HG03439 (cell line): ENCODE data around the gene MKRN3.
"Not testable (repeated sequence)": the region's sequence is repeated elsewhere in the genome, so short reads cannot be mapped to it uniquely, and the experiment has no call there.

ENCODE experiments used
- ATAC-seq: cut with Tn5 transposase; IDR thresholded peaks from one replicate; pipeline ENCODE4 v1.9.1; 2021; ENCODE audit warnings: mild to moderate bottlenecking, moderate library complexity; ENCODE audit not compliant: unreplicated experiment

The MKRN3 gene

GRCh38 chr15:23578521-23579150 lies 13.2 kb downstream of the MKRN3 start:
- no peak for ATAC-seq

GRCh38 chr15:23588268-23588667 lies 22.8 kb downstream of the MKRN3 start:
- no peak for ATAC-seq

GRCh38 chr15:23589012-23589411 lies 23.5 kb downstream of the MKRN3 start:
- ATAC-seq = no peak

GRCh38 chr15:23594252-23594770 lies 28.8 kb downstream of the MKRN3 start:
- no peak for ATAC-seq

- ATAC-seq = no peak
Observed at GRCh38 chr15:23595368-23595767, 29.9 kb downstream of the MKRN3 start.

GRCh38 chr15:23596736-23597135 lies 31.3 kb downstream of the MKRN3 start:
- ATAC-seq = no peak

- ATAC-seq = not testable (repeated sequence)
Observed at GRCh38 chr15:23597278-23597677, 31.8 kb downstream of the MKRN3 start.

DNA sequence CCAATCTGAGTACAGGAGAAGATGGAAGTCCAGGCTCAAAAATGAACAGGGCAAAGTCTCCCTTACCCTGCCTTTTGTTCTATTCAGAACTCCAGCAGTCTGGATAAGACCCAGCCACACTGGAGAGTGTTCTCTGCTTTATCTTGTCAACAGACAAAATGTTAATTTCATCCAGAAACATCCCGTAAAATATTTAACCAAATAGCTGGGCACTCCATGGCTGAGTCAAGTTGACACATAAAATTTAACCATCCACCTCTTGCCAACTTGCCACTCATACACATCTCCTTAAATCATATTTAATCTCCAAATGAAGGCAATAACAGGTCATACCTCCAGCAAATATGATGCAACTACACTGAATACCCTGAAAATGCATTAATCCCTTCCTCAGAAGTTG lies 33.6 kb downstream of the MKRN3 start:
- no peak for ATAC-seq

GRCh38 chr15:23602124-23602523 lies 36.6 kb downstream of the MKRN3 start:
- no peak for ATAC-seq

DNA sequence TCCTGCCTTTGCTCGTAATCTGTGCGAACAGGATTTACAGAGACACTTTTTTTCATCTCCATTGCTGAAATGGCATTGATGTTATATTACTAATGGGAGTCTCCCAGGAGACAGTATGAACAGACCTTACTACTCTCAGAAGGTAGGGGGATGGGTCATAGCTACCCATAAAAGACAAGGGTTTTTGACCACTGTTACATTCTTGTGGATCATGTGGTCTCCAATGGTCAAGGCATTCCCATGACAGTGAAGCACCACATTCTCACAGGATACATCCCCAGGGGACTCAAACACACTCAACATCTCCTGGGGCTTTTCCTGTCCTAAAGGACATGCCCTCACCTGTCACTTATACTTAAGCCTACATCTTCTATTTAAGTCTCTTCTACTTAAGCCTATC lies 40.8 kb downstream of the MKRN3 start:
- ATAC-seq = no peak

GRCh38 chr15:23616536-23616935 lies 51.1 kb downstream of the MKRN3 start:
- ATAC-seq = no peak
